GM12892 (cell line): ENCODE results near the gene PECR.
A peak's percentile ranks its signal among the peaks of the same experiment; 100 is the strongest.
"Not testable (repeated sequence)": the region's sequence is repeated elsewhere in the genome, so short reads cannot be mapped to it uniquely, and the experiment has no call there.

Source experiments
- DNase-seq: peaks from one replicate; pipeline ENCODE4 v3.0.0; 2011; ENCODE audit not compliant: insufficient read length
- FAIRE-seq: peaks from 2 replicates; lab custom pipeline; 2011; peaks lifted over from hg19 to GRCh38; lab: Jason Lieb, UNC
- POLR2A ChIP-seq: IDR thresholded peaks from 2 replicates; pipeline ENCODE4 v1.6.1; 2011; ENCODE audit warnings: low read depth, low read length, control low read depth
- POLR2AphosphoS5 ChIP-seq: IDR thresholded peaks from 2 replicates; pipeline ENCODE4 v1.6.1; 2011; ENCODE audit warnings: low read depth, low read length, control low read depth
- TAF1 ChIP-seq: IDR thresholded peaks from 2 replicates; pipeline ENCODE4 v1.6.1; 2011; ENCODE audit warnings: low read depth, mild to moderate bottlenecking, control low read depth, low read length, borderline replicate concordance

PECR gene

DNA sequence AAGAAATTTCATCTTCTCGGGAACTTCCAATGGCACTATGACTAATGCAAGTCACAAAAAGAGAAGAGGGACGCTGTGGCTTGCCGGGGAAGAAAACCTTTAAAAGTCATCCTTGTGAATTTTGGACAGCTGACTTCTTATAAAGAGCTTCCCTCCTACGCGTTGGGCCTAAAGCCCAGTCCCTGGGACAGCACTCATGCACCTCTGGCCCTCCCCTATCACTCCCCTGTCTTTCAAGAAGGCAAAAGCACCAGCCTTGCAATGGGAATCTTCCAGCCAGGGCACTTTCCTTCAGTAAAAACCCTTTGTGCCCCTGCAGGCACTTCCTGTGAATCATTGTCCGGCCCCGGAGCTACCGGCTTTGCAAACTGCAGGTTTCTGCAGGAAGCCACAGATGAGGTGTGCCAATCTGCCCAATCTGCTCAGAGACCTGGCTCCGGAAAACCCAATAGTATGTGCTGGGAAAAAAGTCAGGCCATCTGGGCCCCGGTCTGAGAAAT lies 75.4 kb downstream of the PECR start:
- no peak for TF ChIP-seq POLR2AphosphoS5
- 0 out of 2 replicates have a peak, but pooled peaks have one; percentile 22 for TF ChIP-seq POLR2A
- no peak for TF ChIP-seq TAF1

GRCh38 chr2:216004697-216005283 lies 76.8 kb downstream of the PECR start:
- FAIRE-seq: peak; percentile 53
- no peak for TF ChIP-seq TAF1
- TF ChIP-seq POLR2A: no peak
- TF ChIP-seq POLR2AphosphoS5: no peak; the same call in 1 of the 2 replicates
- DNase-seq: no peak

More for the DNA sequence above, 75.4 kb downstream of the PECR start:
- no peak for DNase-seq
- FAIRE-seq: peak; percentile 89

- TF ChIP-seq POLR2AphosphoS5 (no peak), POLR2A (no peak), TAF1 (no peak)
- FAIRE-seq (no peak), DNase-seq (no peak)
Measured at GRCh38 chr2:216003876-216004696, 77.5 kb downstream of the PECR start.

DNA sequence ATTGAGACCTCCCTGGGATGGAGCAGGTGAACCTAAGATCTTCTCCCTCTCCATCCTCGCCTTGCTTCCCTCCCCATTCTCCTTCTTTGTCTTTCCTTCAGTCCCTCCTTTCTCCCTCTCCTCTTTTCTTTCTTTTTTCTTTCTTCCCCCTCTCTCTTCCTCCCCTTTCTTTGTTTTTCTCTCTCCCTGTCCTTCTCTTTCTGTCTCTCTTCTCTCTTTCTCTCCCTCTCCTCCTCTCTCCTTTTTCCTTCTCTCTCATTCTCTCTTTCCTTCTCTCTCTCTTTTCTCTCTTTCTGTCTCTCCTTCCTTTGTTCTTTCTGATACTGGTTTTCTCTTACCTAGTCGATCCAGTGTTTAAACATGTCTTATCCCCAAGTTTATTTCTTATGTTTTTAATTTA lies 78.9 kb downstream of the PECR start:
- TF ChIP-seq POLR2A: no peak
- no peak for TF ChIP-seq TAF1
- no peak for TF ChIP-seq POLR2AphosphoS5
- DNase-seq (no peak), FAIRE-seq (no peak)

GRCh38 chr2:216002101-216002678 lies 79.4 kb downstream of the PECR start:
- TF ChIP-seq POLR2AphosphoS5: no peak; the same call in 1 of the 2 replicates
- peak; percentile 24 for FAIRE-seq
- no peak for DNase-seq

DNA sequence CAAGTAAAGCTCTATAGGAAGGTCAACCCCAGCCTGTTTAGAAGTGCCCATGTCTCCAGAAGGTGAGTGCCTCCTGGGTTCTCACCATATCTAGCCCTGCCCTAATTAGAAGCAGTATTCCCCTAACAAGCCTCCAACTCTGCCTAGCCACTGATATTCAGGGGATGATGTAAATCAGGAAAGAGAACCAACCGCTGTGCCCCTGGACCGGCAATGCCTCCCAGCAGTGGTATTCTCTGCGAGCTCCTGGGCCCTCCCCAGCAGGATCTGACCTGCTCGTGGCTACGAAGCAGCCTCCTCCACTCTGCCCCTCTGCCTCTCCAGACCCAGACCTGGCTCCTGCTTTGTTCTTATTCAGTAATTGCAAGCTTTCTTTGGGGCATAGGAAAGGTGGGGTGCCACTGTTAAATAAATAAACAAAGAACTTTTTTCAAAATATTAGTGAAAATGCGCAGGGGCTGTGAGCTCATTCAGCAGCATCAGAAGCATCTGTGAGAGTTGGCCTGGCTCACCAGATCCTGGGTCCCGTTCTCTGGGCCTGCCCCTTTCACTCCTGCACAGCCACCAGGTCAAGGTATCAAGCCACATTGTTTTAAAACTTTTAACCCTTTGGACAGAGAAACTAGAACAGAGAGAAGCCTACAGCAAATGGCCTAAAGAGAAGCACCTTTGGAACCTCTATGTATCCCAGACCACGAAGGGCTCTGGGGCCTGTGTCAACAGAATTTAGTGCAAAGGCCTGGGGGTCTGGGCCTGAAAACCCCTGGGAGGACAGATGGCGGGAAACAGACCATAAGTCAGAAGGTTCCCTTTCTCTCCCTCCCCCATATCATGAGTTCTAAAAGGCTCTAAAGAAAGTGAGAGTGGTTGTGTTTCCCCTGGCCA lies 80.2 kb downstream of the PECR start:
- DNase-seq (no peak), FAIRE-seq (peak; percentile 74)
- TF ChIP-seq TAF1 (no peak), POLR2AphosphoS5 (0 out of 2 replicates have a peak, but pooled peaks have one; percentile 18), POLR2A (no peak)

DNA sequence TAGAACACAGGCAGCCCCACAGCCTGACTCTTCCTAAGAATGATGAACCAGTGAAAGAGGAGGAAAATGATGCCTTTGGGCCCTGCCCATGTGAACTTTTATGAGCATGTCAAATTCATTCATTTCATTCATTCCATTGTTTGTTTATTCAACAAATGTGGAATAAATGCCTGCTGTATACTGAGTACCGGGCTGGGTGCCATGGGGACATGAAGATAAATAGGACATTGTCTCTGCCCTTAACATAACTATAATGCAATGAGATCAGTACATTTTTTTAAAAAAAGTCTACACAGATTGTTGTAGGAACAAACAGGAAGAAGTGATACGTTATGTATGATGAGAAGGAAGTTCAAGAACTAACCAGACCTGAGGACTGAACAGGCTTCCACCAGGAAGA lies 83.0 kb downstream of the PECR start:
- FAIRE-seq: no peak
- DNase-seq: no peak
- TF ChIP-seq POLR2A (no peak), TAF1 (no peak), POLR2AphosphoS5 (no peak)

- FAIRE-seq (no peak), DNase-seq (no peak)
- no peak for TF ChIP-seq TAF1
- no peak for TF ChIP-seq POLR2A
- no peak for TF ChIP-seq POLR2AphosphoS5
Measured at GRCh38 chr2:215997219-215997618, 84.4 kb downstream of the PECR start.

- TF ChIP-seq POLR2A (no peak), POLR2AphosphoS5 (no peak), TAF1 (no peak)
- no peak for FAIRE-seq
- DNase-seq: no peak
Measured at GRCh38 chr2:215994911-215995310, 86.7 kb downstream of the PECR start.

DNA sequence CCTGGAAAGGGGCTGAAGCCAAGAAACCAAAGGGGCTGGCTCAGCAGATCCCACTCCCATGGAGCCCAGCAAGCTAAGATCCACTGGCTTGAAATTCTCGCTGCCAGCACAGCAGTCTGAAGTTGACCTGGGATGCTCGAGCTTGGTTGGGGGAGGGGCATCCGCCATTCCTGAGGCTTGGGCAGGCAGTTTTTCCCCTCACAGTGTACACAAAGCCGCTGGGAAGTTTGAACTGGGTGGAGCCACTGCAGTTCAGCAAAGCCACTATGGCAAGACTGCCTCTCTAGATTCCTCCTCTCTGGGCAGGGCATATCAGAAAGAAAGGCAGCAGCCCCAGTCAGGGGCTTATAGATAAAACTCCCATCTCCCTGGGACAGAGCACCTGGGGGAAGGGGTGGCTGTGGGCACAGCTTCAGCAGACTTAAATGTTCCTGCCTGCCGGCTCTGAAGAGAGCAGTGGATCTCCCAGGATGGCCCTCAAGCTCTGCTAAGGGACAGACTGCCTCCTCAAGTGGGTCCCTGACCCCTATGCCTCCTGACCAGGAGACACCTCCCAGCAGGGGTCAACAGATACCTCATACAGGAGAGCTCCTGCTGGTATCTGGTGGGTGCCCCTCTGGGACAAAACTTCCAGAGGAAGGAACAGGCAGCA lies 92.9 kb downstream of the PECR start:
- FAIRE-seq: not testable (repeated sequence)

More for the DNA sequence above, 92.9 kb downstream of the PECR start:
- DNase-seq: not testable (repeated sequence)
